ENCODE data around the gene ASB9.
A peak's percentile ranks its signal among the peaks of the same experiment; 100 is the strongest.
"Not testable (repeated sequence)": the region's sequence is repeated elsewhere in the genome, so short reads cannot be mapped to it uniquely, and the experiment has no call there.

Gene ASB9, protein sequence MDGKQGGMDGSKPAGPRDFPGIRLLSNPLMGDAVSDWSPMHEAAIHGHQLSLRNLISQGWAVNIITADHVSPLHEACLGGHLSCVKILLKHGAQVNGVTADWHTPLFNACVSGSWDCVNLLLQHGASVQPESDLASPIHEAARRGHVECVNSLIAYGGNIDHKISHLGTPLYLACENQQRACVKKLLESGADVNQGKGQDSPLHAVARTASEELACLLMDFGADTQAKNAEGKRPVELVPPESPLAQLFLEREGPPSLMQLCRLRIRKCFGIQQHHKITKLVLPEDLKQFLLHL

DNA sequence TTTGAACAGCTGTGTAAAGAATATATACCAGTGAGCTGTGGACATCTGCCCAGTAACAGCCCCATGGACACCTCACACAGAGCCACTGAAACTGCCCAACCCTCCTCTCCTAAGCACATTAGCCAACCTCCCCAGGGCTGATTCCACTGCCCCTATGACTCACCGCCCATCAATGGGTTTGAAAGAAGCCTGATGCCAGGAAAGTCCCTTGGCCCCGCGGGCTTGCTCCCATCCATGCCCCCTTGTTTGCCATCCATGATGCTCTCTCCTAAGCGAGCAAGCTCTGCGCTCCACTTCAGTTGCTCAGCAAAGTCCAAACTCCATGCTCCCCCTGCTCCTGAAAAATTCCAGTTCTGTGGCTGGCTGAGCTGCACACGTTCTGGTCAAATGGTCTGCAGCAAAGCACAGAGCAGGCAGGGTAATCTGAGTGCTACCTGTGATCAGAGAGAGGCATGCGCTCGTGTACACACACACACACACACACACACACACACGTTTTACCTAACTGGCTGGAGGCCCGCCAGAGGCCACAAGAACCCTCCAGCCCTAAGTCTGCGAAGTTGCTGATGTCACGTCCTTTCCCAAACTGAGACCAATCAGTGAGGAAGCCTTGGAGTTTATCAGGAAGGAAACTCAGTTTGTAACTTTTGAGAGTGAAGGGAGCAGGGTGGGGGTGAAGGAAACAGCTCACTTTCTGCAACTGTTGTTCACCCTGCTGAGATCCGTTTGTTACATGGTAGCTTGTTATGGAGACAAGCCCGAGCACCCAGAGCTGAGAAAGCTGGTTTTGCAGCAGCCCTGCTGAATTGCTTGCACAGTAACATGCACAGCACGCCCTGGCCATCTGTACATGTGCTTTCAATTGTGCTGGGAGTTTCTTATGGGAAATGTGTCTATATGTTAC, at the start of gene ASB9:
Gene ASB9, minus strand, starts transcription at position 466 of the 904 bp plus-strand sequence. Its CDS starts 209 bp downstream, at position 257.
- no peak within 1 kb of the TSS for H3K9ac ChIP-seq (ENCODE audit: low read length)
- H3K27me3 ChIP-seq (replicated peaks; ENCODE audit: control insufficient read depth, insufficient read depth, low read length), result peaks cover 1% of the 10 kb centered on the region
- peak within 1 kb of the TSS; percentile 53 for H3K4me3 ChIP-seq (ENCODE audit: low read length)
- H3K9me3 ChIP-seq (ENCODE audit: control insufficient read depth, low read length), result no peaks in the 10 kb centered on the region
- peak; percentile 86 for DNase-seq (ENCODE audit: low read depth)
- H3K4me1 ChIP-seq (ENCODE audit: control insufficient read depth, insufficient read depth, low read length), result peaks cover 9% of the 10 kb centered on the region
- H3K36me3 ChIP-seq (ENCODE audit: control insufficient read depth, insufficient read depth, low read length, severe bottlenecking), result no peaks in the 10 kb centered on the region

DNA sequence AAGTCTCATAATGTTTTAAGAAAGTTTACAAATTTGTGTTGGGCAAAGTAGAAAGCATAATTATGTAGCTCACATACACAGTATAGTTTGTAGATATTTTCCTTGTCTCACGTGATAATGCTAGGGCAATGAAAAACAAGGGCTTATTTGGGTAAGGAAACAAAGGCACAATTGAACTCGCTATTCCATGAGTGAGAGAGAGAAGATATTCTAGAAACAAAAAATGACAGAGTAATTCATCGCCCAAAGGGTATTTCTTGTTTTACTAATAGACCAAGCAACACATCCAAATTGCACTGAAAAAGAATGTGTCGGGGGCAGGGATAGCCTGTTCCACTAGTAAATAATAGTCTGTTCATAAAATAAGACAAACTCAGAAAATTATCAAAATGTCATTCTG, 49.2 kb upstream of the ASB9 start:
- H3K9ac ChIP-seq (ENCODE audit: low read length), result no peak overlapping the region
- H3K36me3 ChIP-seq (ENCODE audit: control insufficient read depth, insufficient read depth, low read length, severe bottlenecking), result peaks cover 25% of the 10 kb centered on the region
- no peaks in the 10 kb centered on the region for H3K9me3 ChIP-seq (ENCODE audit: control insufficient read depth, low read length)
- no peak overlapping the region for H3K4me3 ChIP-seq (ENCODE audit: low read length)
- no peaks in the 10 kb centered on the region for H3K4me1 ChIP-seq (ENCODE audit: control insufficient read depth, insufficient read depth, low read length)
- H3K27me3 ChIP-seq (replicated peaks; ENCODE audit: control insufficient read depth, insufficient read depth, low read length), result peaks cover 6% of the 10 kb centered on the region
- DNase-seq (ENCODE audit: low read depth), result no peak

DNA sequence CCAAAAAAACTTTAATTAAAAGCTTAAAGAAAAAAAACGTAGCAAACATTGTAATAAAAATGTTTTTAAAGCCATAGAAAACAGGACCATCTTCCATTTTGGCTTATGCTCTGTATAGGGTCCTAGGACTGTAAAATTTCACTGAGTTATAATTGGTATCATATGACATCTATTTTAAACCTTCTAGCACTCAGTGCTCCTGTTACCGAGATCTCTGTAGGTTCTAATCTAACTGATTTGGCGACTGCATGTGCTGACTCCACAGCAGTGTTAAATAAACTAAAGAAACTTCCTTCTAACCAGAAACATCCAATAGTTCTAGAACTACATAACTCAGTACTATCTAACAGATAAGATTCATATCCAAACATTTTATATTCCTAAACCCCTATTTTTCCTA, 45.6 kb upstream of the ASB9 start, which contains the start of gene ASB11:
Gene ASB11, minus strand, starts transcription at position 132 of the 400 bp plus-strand sequence. Its CDS starts 35 bp downstream, at position 97.
- H3K9ac ChIP-seq (ENCODE audit: low read length), result no peak within 1 kb of the TSS
- DNase-seq (ENCODE audit: low read depth), result no peak
- peaks cover 4% of the 10 kb centered on the region for H3K36me3 ChIP-seq (ENCODE audit: control insufficient read depth, insufficient read depth, low read length, severe bottlenecking)
- H3K4me1 ChIP-seq (ENCODE audit: control insufficient read depth, insufficient read depth, low read length), result no peaks in the 10 kb centered on the region
- peaks cover 3% of the 10 kb centered on the region for H3K27me3 ChIP-seq (replicated peaks; ENCODE audit: control insufficient read depth, insufficient read depth, low read length)
- H3K4me3 ChIP-seq (ENCODE audit: low read length), result no peak within 1 kb of the TSS
- no peaks in the 10 kb centered on the region for H3K9me3 ChIP-seq (ENCODE audit: control insufficient read depth, low read length)

DNA sequence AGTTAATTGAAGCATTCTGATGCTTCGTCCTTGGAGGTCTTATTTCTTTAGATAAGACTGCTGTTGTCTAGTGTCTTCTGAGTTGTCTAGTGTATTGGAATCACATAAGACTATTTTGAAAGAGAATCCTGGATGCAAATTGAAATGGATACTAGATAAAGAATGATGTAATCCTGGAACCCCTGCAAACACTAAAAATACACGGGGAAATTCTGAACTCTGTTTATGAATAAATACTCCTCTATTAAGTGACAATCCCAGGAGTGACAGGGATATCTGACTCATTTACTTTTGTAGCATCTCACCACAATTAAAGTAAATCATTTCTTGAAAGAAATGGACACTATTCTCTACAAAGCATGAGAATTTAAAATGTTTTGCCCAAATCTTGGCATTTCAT, 44.6 kb upstream of the ASB9 start:
- H3K9ac ChIP-seq (ENCODE audit: low read length), result no peak overlapping the region
- H3K4me1 ChIP-seq (ENCODE audit: control insufficient read depth, insufficient read depth, low read length), result no peaks in the 10 kb centered on the region
- H3K27me3 ChIP-seq (replicated peaks; ENCODE audit: control insufficient read depth, insufficient read depth, low read length), result no peaks in the 10 kb centered on the region
- DNase-seq (ENCODE audit: low read depth), result no peak
- no peaks in the 10 kb centered on the region for H3K9me3 ChIP-seq (ENCODE audit: control insufficient read depth, low read length)
- no peak overlapping the region for H3K4me3 ChIP-seq (ENCODE audit: low read length)
- H3K36me3 ChIP-seq (ENCODE audit: control insufficient read depth, insufficient read depth, low read length, severe bottlenecking), result no peaks in the 10 kb centered on the region

DNA sequence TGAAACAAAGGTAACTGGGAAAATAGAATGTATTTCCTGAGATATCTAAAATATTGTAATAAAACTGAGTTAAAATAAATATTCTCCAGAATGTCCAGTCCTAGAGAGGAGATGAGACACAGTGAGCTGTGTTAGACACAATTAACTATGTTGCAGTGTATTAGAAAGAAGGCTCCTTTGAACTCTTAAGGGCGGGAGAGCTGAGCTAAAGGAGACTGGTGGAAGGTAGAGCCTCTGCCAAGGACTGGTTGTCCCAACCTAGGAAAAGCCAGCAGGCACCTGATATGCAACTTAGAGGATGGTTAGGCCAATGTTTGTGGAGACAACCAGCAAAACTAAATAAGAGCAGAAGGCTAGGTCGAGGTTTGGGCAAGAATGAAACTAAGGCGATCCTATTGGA, 41.2 kb upstream of the ASB9 start:
- H3K4me1 ChIP-seq (ENCODE audit: control insufficient read depth, insufficient read depth, low read length), result no peaks in the 10 kb centered on the region
- no peaks in the 10 kb centered on the region for H3K9me3 ChIP-seq (ENCODE audit: control insufficient read depth, low read length)
- no peaks in the 10 kb centered on the region for H3K27me3 ChIP-seq (replicated peaks; ENCODE audit: control insufficient read depth, insufficient read depth, low read length)
- H3K4me3 ChIP-seq (ENCODE audit: low read length), result no peak overlapping the region
- H3K9ac ChIP-seq (ENCODE audit: low read length), result no peak overlapping the region
- DNase-seq (ENCODE audit: low read depth), result no peak
- no peaks in the 10 kb centered on the region for H3K36me3 ChIP-seq (ENCODE audit: control insufficient read depth, insufficient read depth, low read length, severe bottlenecking)

DNA sequence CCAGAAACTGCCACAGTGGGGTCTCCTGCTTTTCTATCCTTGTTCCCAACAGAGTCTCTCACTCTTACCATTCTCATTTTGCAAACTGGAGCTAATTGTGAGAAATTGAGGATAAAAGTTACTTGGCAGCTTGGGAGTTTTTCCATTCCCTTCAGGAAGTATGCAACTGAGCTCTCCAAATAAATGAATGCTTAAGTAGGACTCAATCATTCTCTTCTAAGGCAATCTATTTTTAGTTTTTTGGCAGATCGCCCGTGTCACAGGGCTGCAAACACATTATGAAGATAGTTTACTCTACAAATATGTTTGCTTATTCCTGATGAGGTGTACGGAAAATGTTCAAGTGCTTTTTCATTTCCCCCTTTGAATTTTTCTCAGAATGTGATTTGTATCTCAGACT, 40.2 kb upstream of the ASB9 start:
- no peak overlapping the region for H3K9ac ChIP-seq (ENCODE audit: low read length)
- H3K36me3 ChIP-seq (ENCODE audit: control insufficient read depth, insufficient read depth, low read length, severe bottlenecking), result no peaks in the 10 kb centered on the region
- DNase-seq (ENCODE audit: low read depth), result peak; percentile 60
- H3K4me3 ChIP-seq (ENCODE audit: low read length), result no peak overlapping the region
- H3K9me3 ChIP-seq (ENCODE audit: control insufficient read depth, low read length), result no peaks in the 10 kb centered on the region
- no peaks in the 10 kb centered on the region for H3K27me3 ChIP-seq (replicated peaks; ENCODE audit: control insufficient read depth, insufficient read depth, low read length)
- H3K4me1 ChIP-seq (ENCODE audit: control insufficient read depth, insufficient read depth, low read length), result no peaks in the 10 kb centered on the region

DNA sequence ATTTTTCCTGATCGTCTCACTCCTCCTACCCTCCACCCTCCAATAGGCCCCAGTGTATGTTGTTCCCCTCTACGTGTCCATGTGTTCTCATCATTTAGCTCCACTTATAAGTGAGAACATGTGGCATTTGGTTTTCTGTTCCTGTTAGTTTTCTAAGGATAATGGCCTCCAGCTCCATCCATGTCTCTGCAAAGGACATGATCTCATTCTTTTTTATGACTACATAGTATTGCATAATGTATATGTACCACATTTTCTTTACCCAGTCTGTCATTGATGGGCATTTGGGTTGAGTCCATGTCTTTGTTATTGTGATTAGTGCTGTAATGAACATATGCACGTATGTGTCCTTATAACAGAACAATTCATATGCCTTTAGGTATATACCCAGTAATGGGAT, 36.0 kb upstream of the ASB9 start:
- not testable (repeated sequence) for H3K36me3 ChIP-seq (ENCODE audit: control insufficient read depth, insufficient read depth, low read length, severe bottlenecking); H3K4me3 ChIP-seq (ENCODE audit: low read length); H3K4me1 ChIP-seq (ENCODE audit: control insufficient read depth, insufficient read depth, low read length); H3K9me3 ChIP-seq (ENCODE audit: control insufficient read depth, low read length); DNase-seq (ENCODE audit: low read depth); H3K27me3 ChIP-seq (replicated peaks; ENCODE audit: control insufficient read depth, insufficient read depth, low read length); H3K9ac ChIP-seq (ENCODE audit: low read length)

DNA sequence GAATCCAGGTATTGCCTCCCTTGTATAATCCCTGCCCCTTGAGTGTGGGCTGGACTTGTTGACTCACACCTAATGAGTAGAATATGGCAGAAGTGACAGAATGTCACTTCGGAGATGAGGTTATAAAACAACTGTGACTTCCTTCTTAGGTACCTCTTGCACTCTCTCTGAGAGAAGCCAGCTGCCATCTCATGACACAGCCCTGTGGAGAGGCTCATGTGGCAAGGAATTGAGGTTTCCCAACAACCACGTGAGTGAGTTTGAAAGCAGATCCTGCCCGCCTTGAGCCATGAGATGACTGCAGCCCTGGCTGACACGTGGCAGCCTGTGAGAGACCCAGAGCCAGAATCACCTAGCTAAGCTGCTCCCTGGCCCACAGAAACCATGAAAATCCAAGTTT, 32.0 kb upstream of the ASB9 start:
- Histone ChIP-seq H3K9me3 (ENCODE audit: control insufficient read depth, low read length) (no peaks in the 10 kb centered on the region), H3K9ac (ENCODE audit: low read length) (no peak overlapping the region), H3K27me3 (replicated peaks; ENCODE audit: control insufficient read depth, insufficient read depth, low read length) (no peaks in the 10 kb centered on the region), H3K4me3 (ENCODE audit: low read length) (no peak overlapping the region), H3K36me3 (ENCODE audit: control insufficient read depth, insufficient read depth, low read length, severe bottlenecking) (no peaks in the 10 kb centered on the region), H3K4me1 (ENCODE audit: control insufficient read depth, insufficient read depth, low read length) (peaks cover 5% of the 10 kb centered on the region)
- peak; percentile 30 for DNase-seq (ENCODE audit: low read depth)

DNA sequence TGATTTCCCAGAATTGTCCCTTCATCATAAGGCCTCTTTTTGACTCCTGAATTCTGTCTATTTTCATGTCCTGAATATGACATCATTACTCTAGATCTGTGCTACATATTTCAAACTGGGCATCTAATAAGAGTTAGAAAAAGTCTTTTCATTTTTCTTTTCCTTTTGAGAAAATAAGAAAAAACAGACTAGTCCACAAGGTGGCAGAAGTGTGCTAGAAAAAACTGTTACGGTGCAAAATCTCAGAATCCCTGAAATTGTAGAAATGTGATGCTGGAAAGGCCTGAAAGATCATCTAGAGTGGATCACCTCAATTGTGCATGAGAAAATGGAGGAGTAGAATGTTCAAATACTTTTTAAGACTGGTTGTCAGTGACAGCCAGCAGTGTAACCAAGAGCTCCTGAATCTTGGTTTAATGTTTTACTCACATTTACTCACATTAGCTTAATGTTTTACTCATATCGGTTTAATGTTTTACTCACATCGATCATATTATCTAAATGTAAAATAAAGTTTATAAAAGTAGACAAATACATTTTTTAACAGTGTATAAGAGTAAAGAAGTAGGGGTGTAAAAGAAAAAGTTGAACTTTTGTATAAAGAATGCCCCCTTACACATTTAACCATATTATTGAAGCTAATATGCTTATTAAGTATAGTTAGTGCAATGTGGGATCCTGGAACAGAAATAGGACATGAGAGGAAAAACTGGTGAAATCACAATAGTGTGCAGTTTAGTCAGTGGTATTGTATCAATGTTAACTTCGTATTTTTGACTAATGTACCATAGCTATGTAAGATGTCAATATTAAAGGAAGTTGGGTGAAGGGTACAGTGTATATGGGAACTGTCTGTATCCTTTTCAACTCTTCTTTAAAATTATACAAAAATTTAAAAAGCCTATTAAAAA, 30.3 kb upstream of the ASB9 start:
- Histone ChIP-seq H3K36me3 (ENCODE audit: control insufficient read depth, insufficient read depth, low read length, severe bottlenecking) (no peaks in the 10 kb centered on the region), H3K9me3 (ENCODE audit: control insufficient read depth, low read length) (no peaks in the 10 kb centered on the region), H3K4me1 (ENCODE audit: control insufficient read depth, insufficient read depth, low read length) (peaks cover 5% of the 10 kb centered on the region), H3K9ac (ENCODE audit: low read length) (no peak overlapping the region), H3K4me3 (ENCODE audit: low read length) (no peak overlapping the region), H3K27me3 (replicated peaks; ENCODE audit: control insufficient read depth, insufficient read depth, low read length) (peaks cover 7% of the 10 kb centered on the region)
- DNase-seq (ENCODE audit: low read depth), result peak; percentile 67

DNA sequence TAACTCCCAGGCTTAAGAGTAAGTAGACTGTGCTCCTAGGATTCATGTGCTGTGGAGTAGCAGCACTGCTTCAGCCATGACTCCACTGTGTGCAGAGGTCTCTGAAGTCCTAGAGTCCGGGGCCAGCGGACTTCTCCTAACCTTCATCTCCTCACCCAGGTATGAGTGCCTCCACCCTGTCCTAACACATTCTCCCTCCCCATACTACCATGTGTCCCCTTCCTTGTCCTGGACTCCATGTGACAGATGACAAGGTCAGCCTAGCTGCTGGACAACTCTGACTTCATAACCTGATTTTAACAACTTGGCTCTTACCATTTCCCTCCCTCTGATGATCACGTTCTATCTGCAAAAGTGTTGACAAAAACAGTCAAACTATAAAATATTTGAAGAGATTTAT, 28.9 kb upstream of the ASB9 start:
- no peak overlapping the region for H3K4me3 ChIP-seq (ENCODE audit: low read length)
- H3K27me3 ChIP-seq (replicated peaks; ENCODE audit: control insufficient read depth, insufficient read depth, low read length), result peaks cover 7% of the 10 kb centered on the region
- no peak overlapping the region for H3K9ac ChIP-seq (ENCODE audit: low read length)
- peaks cover 5% of the 10 kb centered on the region for H3K4me1 ChIP-seq (ENCODE audit: control insufficient read depth, insufficient read depth, low read length)
- no peak for DNase-seq (ENCODE audit: low read depth)
- H3K36me3 ChIP-seq (ENCODE audit: control insufficient read depth, insufficient read depth, low read length, severe bottlenecking), result no peaks in the 10 kb centered on the region
- H3K9me3 ChIP-seq (ENCODE audit: control insufficient read depth, low read length), result no peaks in the 10 kb centered on the region

DNA sequence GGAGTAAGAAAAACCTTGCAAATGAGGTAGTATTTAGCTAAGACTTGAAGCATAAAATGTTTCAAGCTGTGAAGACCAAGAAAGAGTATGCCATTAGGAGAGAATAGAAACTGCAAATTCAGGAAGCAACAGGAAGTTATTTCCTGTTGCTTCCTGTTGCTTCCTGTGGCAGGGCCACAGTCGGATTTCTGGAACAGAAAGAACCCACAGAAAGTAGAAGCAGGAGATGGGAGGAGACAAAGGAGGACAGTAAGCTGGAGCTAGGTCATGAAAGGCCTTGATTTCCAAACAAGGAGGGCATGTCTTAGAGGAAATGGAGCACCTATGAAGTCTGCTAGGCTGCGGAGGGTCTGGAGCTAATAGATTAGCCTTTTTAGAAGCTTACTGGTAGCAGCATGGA, 28.3 kb upstream of the ASB9 start:
- DNase-seq (ENCODE audit: low read depth), result no peak
- no peak overlapping the region for H3K4me3 ChIP-seq (ENCODE audit: low read length)
- H3K27me3 ChIP-seq (replicated peaks; ENCODE audit: control insufficient read depth, insufficient read depth, low read length), result peaks cover 7% of the 10 kb centered on the region
- H3K4me1 ChIP-seq (ENCODE audit: control insufficient read depth, insufficient read depth, low read length), result peaks cover 5% of the 10 kb centered on the region
- no peaks in the 10 kb centered on the region for H3K36me3 ChIP-seq (ENCODE audit: control insufficient read depth, insufficient read depth, low read length, severe bottlenecking)
- H3K9me3 ChIP-seq (ENCODE audit: control insufficient read depth, low read length), result no peaks in the 10 kb centered on the region
- no peak overlapping the region for H3K9ac ChIP-seq (ENCODE audit: low read length)
